ENCODE measurements around the gene ZNF763. TPM values are rescaled to one million over a fixed set of nuclear protein-coding genes. Genes with fewer than 3 reads are reported as not detected.

Gene ZNF763
- total RNA-seq, 1 experiment from 2014 or later: 0.84 TPM

GRCh38 chr19:11995174-11995573 lies 30.3 kb downstream of the ZNF763 start:
- POLR2A ChIA-PET: no interaction called here
- no peaks in the 10 kb centered on the region for H3K4me1 Mint-ChIP-seq (ENCODE audit: low read depth, unreplicated experiment)
- no TSS peak for BruUV-seq (replicated peaks)
- H3K4me3 Mint-ChIP-seq (ENCODE audit: unreplicated experiment): no peak overlapping the region
- no peak overlapping the region for H3K4me3 ChIP-seq (ENCODE audit: low read depth, low read length)
- H3K27me3 Mint-ChIP-seq (ENCODE audit: insufficient read depth, unreplicated experiment): no peaks in the 10 kb centered on the region
- TF ChIP-seq CTCF (IDR thresholded peaks at IDR 0.05; ENCODE audit: insufficient read depth in 1 of 2, low read depth in 1 of 2, low read length in 1 of 2, severe bottlenecking in 1 of 2, unreplicated experiment in 1 of 2): no peak
- CTCF ChIA-PET: no interaction called here
- H3K9me3 ChIP-seq: no peaks in the 10 kb centered on the region
- H3K36me3 Mint-ChIP-seq (ENCODE audit: insufficient read depth, unreplicated experiment): no peaks in the 10 kb centered on the region
- peaks cover 28% of the 10 kb centered on the region for H3K9me3 Mint-ChIP-seq (ENCODE audit: unreplicated experiment)
- no peaks in the 10 kb centered on the region for H3K4me1 ChIP-seq
- H3K36me3 ChIP-seq (ENCODE audit: control insufficient read depth, insufficient read depth, low read length): no peaks in the 10 kb centered on the region
- intact Hi-C loops (cut with micrococcal nuclease; ENCODE audit: unreplicated experiment): no loop called here
- H3K27ac Mint-ChIP-seq (ENCODE audit: unreplicated experiment): no peak overlapping the region
- no peaks in the 10 kb centered on the region for H3K27me3 ChIP-seq (replicated peaks; ENCODE audit: control insufficient read depth, insufficient read depth, low read length)
- DNase-seq: no peak

- Histone ChIP-seq H3K27me3 (replicated peaks; ENCODE audit: control insufficient read depth, insufficient read depth, low read length) (no peaks in the 10 kb centered on the region), H3K36me3 (ENCODE audit: control insufficient read depth, insufficient read depth, low read length) (no peaks in the 10 kb centered on the region), H3K4me1 (no peaks in the 10 kb centered on the region), H3K4me3 (ENCODE audit: low read depth, low read length) (no peak overlapping the region), H3K9me3 (no peaks in the 10 kb centered on the region)
- Mint-ChIP-seq H3K4me3 (ENCODE audit: unreplicated experiment) (no peak overlapping the region), H3K27me3 (ENCODE audit: insufficient read depth, unreplicated experiment) (no peaks in the 10 kb centered on the region), H3K27ac (ENCODE audit: unreplicated experiment) (no peak overlapping the region), H3K9me3 (ENCODE audit: unreplicated experiment) (peaks cover 19% of the 10 kb centered on the region), H3K36me3 (ENCODE audit: insufficient read depth, unreplicated experiment) (no peaks in the 10 kb centered on the region), H3K4me1 (ENCODE audit: low read depth, unreplicated experiment) (no peaks in the 10 kb centered on the region)
- ChIA-PET CTCF (no interaction called here), POLR2A (no interaction called here)
- intact Hi-C loops (cut with micrococcal nuclease; ENCODE audit: unreplicated experiment): no loop called here
- no TSS peak for BruUV-seq (replicated peaks)
- no peak for TF ChIP-seq CTCF (IDR thresholded peaks at IDR 0.05; ENCODE audit: insufficient read depth in 1 of 2, low read depth in 1 of 2, low read length in 1 of 2, severe bottlenecking in 1 of 2, unreplicated experiment in 1 of 2)
- no peak for DNase-seq
Observed at GRCh38 chr19:12000152-12000981, 35.5 kb downstream of the ZNF763 start.

- no peak overlapping the region for H3K27ac Mint-ChIP-seq (ENCODE audit: unreplicated experiment)
- ChIA-PET CTCF (no interaction called here), POLR2A (no interaction called here)
- peaks cover 26% of the 10 kb centered on the region for H3K9me3 ChIP-seq
- H3K36me3 Mint-ChIP-seq (ENCODE audit: insufficient read depth, unreplicated experiment): peaks cover 27% of the 10 kb centered on the region
- no peak for TF ChIP-seq CTCF (IDR thresholded peaks at IDR 0.05; ENCODE audit: insufficient read depth in 1 of 2, low read depth in 1 of 2, low read length in 1 of 2, severe bottlenecking in 1 of 2, unreplicated experiment in 1 of 2)
- H3K27me3 ChIP-seq (replicated peaks; ENCODE audit: control insufficient read depth, insufficient read depth, low read length): no peaks in the 10 kb centered on the region
- intact Hi-C loops (cut with micrococcal nuclease; ENCODE audit: unreplicated experiment): no loop called here
- no peaks in the 10 kb centered on the region for H3K36me3 ChIP-seq (ENCODE audit: control insufficient read depth, insufficient read depth, low read length)
- no peak overlapping the region for H3K4me3 Mint-ChIP-seq (ENCODE audit: unreplicated experiment)
- DNase-seq: no peak
- H3K4me1 ChIP-seq: no peaks in the 10 kb centered on the region
- no peaks in the 10 kb centered on the region for H3K4me1 Mint-ChIP-seq (ENCODE audit: low read depth, unreplicated experiment)
- BruUV-seq (replicated peaks): no TSS peak
- H3K4me3 ChIP-seq (ENCODE audit: low read depth, low read length): no peak overlapping the region
- no peaks in the 10 kb centered on the region for H3K27me3 Mint-ChIP-seq (ENCODE audit: insufficient read depth, unreplicated experiment)
- H3K9me3 Mint-ChIP-seq (ENCODE audit: unreplicated experiment): peaks cover 29% of the 10 kb centered on the region
Observed at GRCh38 chr19:12015015-12015752, 50.3 kb downstream of the ZNF763 start.
